Neural cell (in vitro differentiated cells): Measurements from ENCODE around the gene CIB4. TPM values are rescaled to one million over a fixed set of nuclear protein-coding genes. Genes with fewer than 3 reads are reported as not detected.

Experiments used
- H2AFZ ChIP-seq: fragments of 200-600, 300-800 bp; sonication (generic), shearing (Covaris generic); 2 replicates; pipeline ENCODE4 v1.6.0; 2014; ENCODE audit warnings: low read depth, mild to moderate bottlenecking, antibody characterized with exemption, low read length, moderate library complexity
- H3F3A ChIP-seq: fragments of 200-600 bp; shearing (Covaris generic); 2 replicates; pipeline ENCODE4 v1.6.1; 2016; ENCODE audit warnings: mild to moderate bottlenecking, moderate library complexity, mixed read lengths, antibody characterized with exemption, low read length; ENCODE audit not compliant: insufficient read depth, poor library complexity, severe bottlenecking
- H3K27ac ChIP-seq: fragments of 200-600, 300-800 bp; sonication (generic), shearing (Covaris generic); 2 replicates; pipeline ENCODE4 v1.5.1; 2014; ENCODE audit warnings: mild to moderate bottlenecking, low read length, moderate library complexity
- H3K27me3 ChIP-seq: fragments of 300-800, 200-600 bp; sonication (generic), shearing (Covaris generic); 2 replicates; pipeline ENCODE4 v1.6.0; 2014; ENCODE audit warnings: mild to moderate bottlenecking, low read depth, low read length, moderate library complexity; ENCODE audit not compliant: insufficient read depth
- H3K36me3 ChIP-seq: fragments of 300-800, 200-600 bp; sonication (generic), shearing (Covaris generic); 2 replicates; pipeline ENCODE4 v1.5.1; 2014; ENCODE audit warnings: mild to moderate bottlenecking, antibody characterized with exemption, low read length, moderate library complexity; ENCODE audit not compliant: insufficient read depth
- H3K4me2 ChIP-seq: fragments of 300-800, 200-600 bp; sonication (generic), shearing (Covaris generic); 2 replicates; pipeline ENCODE4 v1.6.0; 2014; ENCODE audit warnings: mild to moderate bottlenecking, low read length
- H3K4me3 ChIP-seq: fragments of 300-800, 200-600 bp; sonication (generic), shearing (Covaris generic); 2 replicates; pipeline ENCODE4 v1.5.1; 2014; ENCODE audit warnings: mild to moderate bottlenecking, low read length, moderate library complexity
- H3K79me2 ChIP-seq: fragments of 200-600 bp; shearing (Covaris generic); replicated peaks from 2 replicates; pipeline ENCODE4 v1.6.0; 2014; ENCODE audit warnings: mild to moderate bottlenecking, low read length, moderate library complexity; ENCODE audit not compliant: insufficient read depth
- H3K9ac ChIP-seq: fragments of 300-800, 200-600 bp; sonication (generic), shearing (Covaris generic); 2 replicates; pipeline ENCODE4 v1.6.1; 2016; ENCODE audit warnings: mild to moderate bottlenecking, low read length, mixed read lengths
- H3K9me2 ChIP-seq: fragments of 200-600 bp; shearing (Covaris generic); 2 replicates; pipeline ENCODE4 v1.6.1; 2016; ENCODE audit warnings: mild to moderate bottlenecking, low read length, mixed read lengths; ENCODE audit not compliant: insufficient read depth
- H3K9me3 ChIP-seq: fragments of 200-600, 300-800 bp; sonication (generic), shearing (Covaris generic); 2 replicates; pipeline ENCODE4 v1.6.1; 2016; ENCODE audit warnings: mild to moderate bottlenecking, mixed run types, low read length, moderate library complexity, mixed read lengths
- H4K20me1 ChIP-seq: fragments of 200-600 bp; shearing (Covaris generic); 2 replicates; pipeline ENCODE4 v1.6.1; 2016; ENCODE audit warnings: mild to moderate bottlenecking, mixed run types; ENCODE audit not compliant: insufficient read depth
- EP300 ChIP-seq: fragments of 450-650 bp; conservative IDR thresholded peaks from 2 replicates; pipeline ENCODE4 v1.6.1; 2014; ENCODE audit warnings: antibody characterized with exemption, mild to moderate bottlenecking, moderate library complexity; ENCODE audit not compliant: poor library complexity, severe bottlenecking
- EZH2 ChIP-seq: fragments of 200-600, 300-800 bp; shearing (Covaris generic), sonication (generic); IDR thresholded peaks from 2 replicates; pipeline ENCODE4 v1.6.1; 2014; ENCODE audit warnings: antibody characterized with exemption, low read length, borderline replicate concordance, mild to moderate bottlenecking; ENCODE audit not compliant: insufficient read depth, poor library complexity, severe bottlenecking
- MXI1 ChIP-seq: fragments of 450-650 bp; conservative IDR thresholded peaks from 2 replicates; pipeline ENCODE4 v1.6.1; 2014; ENCODE audit warnings: antibody characterized with exemption, mild to moderate bottlenecking; ENCODE audit not compliant: poor library complexity, severe bottlenecking
- POLR2AphosphoS5 ChIP-seq: IDR thresholded peaks from 2 replicates; pipeline ENCODE4 v1.6.1; 2012
- RAD21 ChIP-seq: fragments of 450-650 bp; conservative IDR thresholded peaks from 2 replicates; pipeline ENCODE4 v1.6.1; 2014; ENCODE audit warnings: antibody characterized with exemption, mild to moderate bottlenecking, moderate library complexity
- SMC3 ChIP-seq: fragments of 450-650 bp; conservative IDR thresholded peaks from 2 replicates; pipeline ENCODE4 v1.6.1; 2014; ENCODE audit warnings: antibody characterized with exemption, mild to moderate bottlenecking, moderate library complexity; ENCODE audit not compliant: poor library complexity
- TAF1 ChIP-seq: IDR thresholded peaks from 2 replicates; pipeline ENCODE4 v1.6.1; 2012; ENCODE audit warnings: low read depth
- polyA plus RNA-seq: library from polyadenylated mRNA; depleted of rRNA; stranded (reverse); fragments of >200 nt; gene quantifications from 2 replicates; pipeline ENCODE4 v1.2.3, GENCODE V29; 2014
- TF ChIP-seq, protein P1 (sequence below): fragments of 450-650 bp; IDR thresholded peaks from 2 replicates; pipeline ENCODE4 v1.5.1; 2014; ENCODE audit warnings: antibody characterized with exemption, mild to moderate bottlenecking, moderate library complexity; ENCODE audit not compliant: poor library complexity, severe bottlenecking
- TF ChIP-seq, protein P2 (sequence below): IDR thresholded peaks from 2 replicates; pipeline ENCODE4 v1.6.1; 2012; ENCODE audit warnings: borderline replicate concordance

The CIB4 gene
- polyA plus RNA-seq, 1 donor from 2014 or later, result not detected

DNA sequence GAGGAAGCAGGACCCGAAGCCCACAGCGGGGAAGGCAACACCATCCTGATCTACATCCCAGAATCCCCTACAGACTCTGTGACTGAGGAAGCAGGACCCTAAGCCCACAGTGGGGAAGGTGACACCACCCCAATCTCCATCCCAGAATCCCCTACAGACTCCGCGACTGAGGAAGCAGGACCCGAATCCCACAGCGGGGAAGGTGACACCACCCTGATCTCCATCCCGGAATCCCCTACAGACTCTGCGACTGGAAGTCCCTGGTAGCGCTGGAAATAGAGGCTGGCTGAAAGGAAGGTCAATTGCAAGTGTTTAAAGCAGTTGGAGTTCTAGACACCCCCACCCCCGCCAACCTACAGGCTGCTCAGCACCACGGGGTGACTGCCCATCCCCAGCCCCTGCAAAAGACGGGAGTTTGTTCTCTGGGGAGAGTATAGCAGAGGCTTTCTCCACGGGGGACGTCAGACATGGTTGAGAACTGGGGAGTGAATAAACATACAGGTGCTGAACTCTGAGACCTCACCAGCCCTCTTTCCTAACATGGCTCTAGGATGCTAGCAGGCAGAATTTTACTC, 21.0 kb downstream of the CIB4 start:
- Histone ChIP-seq H3K27ac (no peak overlapping the region), H3K9me2 (no peaks in the 10 kb centered on the region), H3K79me2 (no peaks in the 10 kb centered on the region), H3K9me3 (no peaks in the 10 kb centered on the region), H2AFZ (no peak overlapping the region), H3K36me3 (no peaks in the 10 kb centered on the region), H3K4me2 (no peak overlapping the region), H3K27me3 (no peaks in the 10 kb centered on the region), H3K9ac (no peak overlapping the region), H3K4me3 (no peak overlapping the region), H4K20me1 (no peaks in the 10 kb centered on the region), H3F3A (no peaks in the 10 kb centered on the region)
- TF ChIP-seq EP300 (no peak), EZH2 (no peak), SMC3 (no peak), MXI1 (no peak), RAD21 (no peak), TAF1 (no peak), POLR2AphosphoS5 (no peak)
- TF ChIP-seq, protein P1, sequence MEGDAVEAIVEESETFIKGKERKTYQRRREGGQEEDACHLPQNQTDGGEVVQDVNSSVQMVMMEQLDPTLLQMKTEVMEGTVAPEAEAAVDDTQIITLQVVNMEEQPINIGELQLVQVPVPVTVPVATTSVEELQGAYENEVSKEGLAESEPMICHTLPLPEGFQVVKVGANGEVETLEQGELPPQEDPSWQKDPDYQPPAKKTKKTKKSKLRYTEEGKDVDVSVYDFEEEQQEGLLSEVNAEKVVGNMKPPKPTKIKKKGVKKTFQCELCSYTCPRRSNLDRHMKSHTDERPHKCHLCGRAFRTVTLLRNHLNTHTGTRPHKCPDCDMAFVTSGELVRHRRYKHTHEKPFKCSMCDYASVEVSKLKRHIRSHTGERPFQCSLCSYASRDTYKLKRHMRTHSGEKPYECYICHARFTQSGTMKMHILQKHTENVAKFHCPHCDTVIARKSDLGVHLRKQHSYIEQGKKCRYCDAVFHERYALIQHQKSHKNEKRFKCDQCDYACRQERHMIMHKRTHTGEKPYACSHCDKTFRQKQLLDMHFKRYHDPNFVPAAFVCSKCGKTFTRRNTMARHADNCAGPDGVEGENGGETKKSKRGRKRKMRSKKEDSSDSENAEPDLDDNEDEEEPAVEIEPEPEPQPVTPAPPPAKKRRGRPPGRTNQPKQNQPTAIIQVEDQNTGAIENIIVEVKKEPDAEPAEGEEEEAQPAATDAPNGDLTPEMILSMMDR, result no peak
- TF ChIP-seq, protein P2, sequence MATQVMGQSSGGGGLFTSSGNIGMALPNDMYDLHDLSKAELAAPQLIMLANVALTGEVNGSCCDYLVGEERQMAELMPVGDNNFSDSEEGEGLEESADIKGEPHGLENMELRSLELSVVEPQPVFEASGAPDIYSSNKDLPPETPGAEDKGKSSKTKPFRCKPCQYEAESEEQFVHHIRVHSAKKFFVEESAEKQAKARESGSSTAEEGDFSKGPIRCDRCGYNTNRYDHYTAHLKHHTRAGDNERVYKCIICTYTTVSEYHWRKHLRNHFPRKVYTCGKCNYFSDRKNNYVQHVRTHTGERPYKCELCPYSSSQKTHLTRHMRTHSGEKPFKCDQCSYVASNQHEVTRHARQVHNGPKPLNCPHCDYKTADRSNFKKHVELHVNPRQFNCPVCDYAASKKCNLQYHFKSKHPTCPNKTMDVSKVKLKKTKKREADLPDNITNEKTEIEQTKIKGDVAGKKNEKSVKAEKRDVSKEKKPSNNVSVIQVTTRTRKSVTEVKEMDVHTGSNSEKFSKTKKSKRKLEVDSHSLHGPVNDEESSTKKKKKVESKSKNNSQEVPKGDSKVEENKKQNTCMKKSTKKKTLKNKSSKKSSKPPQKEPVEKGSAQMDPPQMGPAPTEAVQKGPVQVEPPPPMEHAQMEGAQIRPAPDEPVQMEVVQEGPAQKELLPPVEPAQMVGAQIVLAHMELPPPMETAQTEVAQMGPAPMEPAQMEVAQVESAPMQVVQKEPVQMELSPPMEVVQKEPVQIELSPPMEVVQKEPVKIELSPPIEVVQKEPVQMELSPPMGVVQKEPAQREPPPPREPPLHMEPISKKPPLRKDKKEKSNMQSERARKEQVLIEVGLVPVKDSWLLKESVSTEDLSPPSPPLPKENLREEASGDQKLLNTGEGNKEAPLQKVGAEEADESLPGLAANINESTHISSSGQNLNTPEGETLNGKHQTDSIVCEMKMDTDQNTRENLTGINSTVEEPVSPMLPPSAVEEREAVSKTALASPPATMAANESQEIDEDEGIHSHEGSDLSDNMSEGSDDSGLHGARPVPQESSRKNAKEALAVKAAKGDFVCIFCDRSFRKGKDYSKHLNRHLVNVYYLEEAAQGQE, result no peak

DNA sequence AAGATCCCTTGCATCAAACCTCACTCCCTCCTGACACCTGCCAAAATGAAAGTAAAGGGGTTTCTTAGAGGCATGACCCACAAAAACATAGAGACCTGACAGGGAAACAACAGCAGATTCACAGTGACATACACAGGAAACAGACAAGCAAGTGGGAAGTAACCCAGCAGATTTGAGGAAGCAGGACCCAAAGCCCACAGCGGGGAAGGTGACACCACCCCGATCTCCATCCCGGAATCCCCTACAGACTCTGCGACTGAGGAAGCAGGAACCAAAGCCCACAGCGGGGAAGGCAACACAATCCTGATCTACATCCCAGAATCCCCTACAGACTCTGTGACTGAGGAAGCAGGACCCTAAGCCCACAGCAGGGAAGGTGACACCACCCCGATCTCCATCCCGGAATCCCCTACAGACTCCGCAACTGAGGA, 21.6 kb downstream of the CIB4 start:
- H3F3A ChIP-seq, result no peaks in the 10 kb centered on the region
- no peaks in the 10 kb centered on the region for H3K27me3 ChIP-seq
- H3K36me3 ChIP-seq, result no peaks in the 10 kb centered on the region
- no peak overlapping the region for H3K27ac ChIP-seq
- H3K4me3 ChIP-seq, result no peak overlapping the region
- no peaks in the 10 kb centered on the region for H4K20me1 ChIP-seq
- H3K9ac ChIP-seq, result no peak overlapping the region
- no peaks in the 10 kb centered on the region for H3K9me2 ChIP-seq
- no peak overlapping the region for H2AFZ ChIP-seq
- no peaks in the 10 kb centered on the region for H3K9me3 ChIP-seq
- no peaks in the 10 kb centered on the region for H3K79me2 ChIP-seq
- TF ChIP-seq POLR2AphosphoS5 (no peak), MXI1 (no peak), RAD21 (no peak), TAF1 (no peak)
- TF ChIP-seq, protein P1, result no peak
- H3K4me2 ChIP-seq, result no peak overlapping the region
